SK-N-SH treated with all-trans-retinoic acid at 6 μM for 48 hours (cell line): ENCODE results near the gene C11orf86.

Experiments used
- ARNTL ChIP-seq: fragments of 450-650 bp; formaldehyde crosslinking; IDR thresholded peaks from 2 replicates; pipeline ENCODE4 v1.5.0; 2020; ENCODE audit warnings: low read depth, mild to moderate bottlenecking, moderate library complexity, borderline replicate concordance
- ESRRG ChIP-seq: fragments of 250-450 bp; sonication (Bioruptor Pico); IDR thresholded peaks from 2 replicates; pipeline ENCODE4 v1.6.1; 2021; ENCODE audit warnings: mild to moderate bottlenecking
- GLIS3 ChIP-seq: fragments of 250-450 bp; sonication (Bioruptor Pico); IDR thresholded peaks from 2 replicates; pipeline ENCODE4 v1.5.0; 2020; ENCODE audit warnings: mild to moderate bottlenecking, moderate library complexity
- ISL1 ChIP-seq: fragments of 250-450 bp; sonication (Bioruptor Pico); IDR thresholded peaks from 2 replicates; pipeline ENCODE4 v2.1.2; 2022; ENCODE audit warnings: mild to moderate bottlenecking, moderate library complexity
- OSR1 ChIP-seq: fragments of 250-450 bp; sonication (Bioruptor Pico); IDR thresholded peaks from 2 replicates; pipeline ENCODE4 v1.8.0; 2022; ENCODE audit warnings: moderate library complexity, mild to moderate bottlenecking, inconsistent platforms
- TOX ChIP-seq: fragments of 250-450 bp; sonication (Bioruptor Pico); IDR thresholded peaks from 2 replicates; pipeline ENCODE4 v1.8.0; 2021; ENCODE audit warnings: mild to moderate bottlenecking, moderate library complexity, borderline replicate concordance
- ZFP3 ChIP-seq: fragments of 250-450 bp; sonication (Bioruptor Pico); IDR thresholded peaks from 2 replicates; pipeline ENCODE4 v1.5.0; 2020; ENCODE audit warnings: mild to moderate bottlenecking, moderate library complexity
- ZFP30 ChIP-seq: fragments of 450-650 bp; formaldehyde crosslinking; IDR thresholded peaks from 2 replicates; pipeline ENCODE4 v1.5.0; 2022; ENCODE audit warnings: mild to moderate bottlenecking, moderate library complexity
- ZNF565 ChIP-seq: fragments of 450-650 bp; formaldehyde crosslinking; conservative IDR thresholded peaks from 2 replicates; pipeline ENCODE4 v1.5.0; 2020; ENCODE audit warnings: low read depth, mild to moderate bottlenecking, moderate library complexity
- TF ChIP-seq, protein P1 (sequence below): fragments of 250-450 bp; sonication (Bioruptor Pico); IDR thresholded peaks from 2 replicates; pipeline ENCODE4 v1.5.1; 2021; ENCODE audit warnings: mild to moderate bottlenecking, moderate library complexity
- TF ChIP-seq, protein P2 (sequence below): fragments of 250-450 bp; sonication (Bioruptor Pico); IDR thresholded peaks from 2 replicates; pipeline ENCODE4 v1.8.0; 2020; ENCODE audit warnings: mild to moderate bottlenecking, moderate library complexity, borderline replicate concordance
- TF ChIP-seq, protein P3 (sequence below): fragments of 250-450 bp; sonication (Bioruptor Pico); IDR thresholded peaks from 2 replicates; pipeline ENCODE4 v1.5.1; 2020; ENCODE audit warnings: low read depth, mild to moderate bottlenecking, moderate library complexity
- TF ChIP-seq, protein P4 (sequence below): fragments of 250-450 bp; sonication (Bioruptor Pico); IDR thresholded peaks from 2 replicates; pipeline ENCODE4 v1.8.0; 2021; ENCODE audit warnings: low read depth, mild to moderate bottlenecking, moderate library complexity, borderline replicate concordance

DNA sequence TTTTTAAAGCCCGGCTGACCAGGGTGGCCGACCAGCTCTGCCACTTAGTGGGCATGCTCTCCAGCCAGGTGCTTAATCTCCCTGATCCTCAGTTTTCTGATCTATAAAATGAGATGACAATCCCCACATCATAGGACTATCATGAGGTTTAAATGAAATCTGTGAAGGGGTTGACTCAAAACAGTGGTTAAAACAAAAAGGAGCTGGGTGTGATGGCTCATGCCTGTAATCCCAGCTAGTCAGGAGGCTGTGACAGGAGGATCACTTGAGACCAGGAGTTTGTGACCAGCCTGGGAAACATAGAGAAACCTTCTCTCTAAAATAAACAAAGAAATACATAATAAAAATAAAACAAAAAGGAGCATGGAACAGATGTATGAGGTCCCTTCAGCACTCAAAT, 3.6 kb upstream of the C11orf86 start:
- TF ChIP-seq, protein P1, sequence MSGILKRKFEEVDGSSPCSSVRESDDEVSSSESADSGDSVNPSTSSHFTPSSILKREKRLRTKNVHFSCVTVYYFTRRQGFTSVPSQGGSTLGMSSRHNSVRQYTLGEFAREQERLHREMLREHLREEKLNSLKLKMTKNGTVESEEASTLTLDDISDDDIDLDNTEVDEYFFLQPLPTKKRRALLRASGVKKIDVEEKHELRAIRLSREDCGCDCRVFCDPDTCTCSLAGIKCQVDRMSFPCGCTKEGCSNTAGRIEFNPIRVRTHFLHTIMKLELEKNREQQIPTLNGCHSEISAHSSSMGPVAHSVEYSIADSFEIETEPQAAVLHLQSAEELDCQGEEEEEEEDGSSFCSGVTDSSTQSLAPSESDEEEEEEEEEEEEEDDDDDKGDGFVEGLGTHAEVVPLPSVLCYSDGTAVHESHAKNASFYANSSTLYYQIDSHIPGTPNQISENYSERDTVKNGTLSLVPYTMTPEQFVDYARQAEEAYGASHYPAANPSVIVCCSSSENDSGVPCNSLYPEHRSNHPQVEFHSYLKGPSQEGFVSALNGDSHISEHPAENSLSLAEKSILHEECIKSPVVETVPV (CRISPR knock-in tag) = no peak
- no peak for TF ChIP-seq ESRRG (CRISPR knock-in tag)
- no peak for TF ChIP-seq ZNF565
- TF ChIP-seq GLIS3 (CRISPR knock-in tag) = no peak
- no peak for TF ChIP-seq ARNTL
- TF ChIP-seq, protein P2, sequence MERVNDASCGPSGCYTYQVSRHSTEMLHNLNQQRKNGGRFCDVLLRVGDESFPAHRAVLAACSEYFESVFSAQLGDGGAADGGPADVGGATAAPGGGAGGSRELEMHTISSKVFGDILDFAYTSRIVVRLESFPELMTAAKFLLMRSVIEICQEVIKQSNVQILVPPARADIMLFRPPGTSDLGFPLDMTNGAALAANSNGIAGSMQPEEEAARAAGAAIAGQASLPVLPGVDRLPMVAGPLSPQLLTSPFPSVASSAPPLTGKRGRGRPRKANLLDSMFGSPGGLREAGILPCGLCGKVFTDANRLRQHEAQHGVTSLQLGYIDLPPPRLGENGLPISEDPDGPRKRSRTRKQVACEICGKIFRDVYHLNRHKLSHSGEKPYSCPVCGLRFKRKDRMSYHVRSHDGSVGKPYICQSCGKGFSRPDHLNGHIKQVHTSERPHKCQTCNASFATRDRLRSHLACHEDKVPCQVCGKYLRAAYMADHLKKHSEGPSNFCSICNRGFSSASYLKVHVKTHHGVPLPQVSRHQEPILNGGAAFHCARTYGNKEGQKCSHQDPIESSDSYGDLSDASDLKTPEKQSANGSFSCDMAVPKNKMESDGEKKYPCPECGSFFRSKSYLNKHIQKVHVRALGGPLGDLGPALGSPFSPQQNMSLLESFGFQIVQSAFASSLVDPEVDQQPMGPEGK (CRISPR knock-in tag) = no peak
- TF ChIP-seq ZFP3 (CRISPR knock-in tag) = no peak
- no peak for TF ChIP-seq TOX
- TF ChIP-seq ZFP30 (CRISPR knock-in tag) = no peak
- TF ChIP-seq OSR1 (CRISPR knock-in tag) = no peak
- TF ChIP-seq, protein P3, sequence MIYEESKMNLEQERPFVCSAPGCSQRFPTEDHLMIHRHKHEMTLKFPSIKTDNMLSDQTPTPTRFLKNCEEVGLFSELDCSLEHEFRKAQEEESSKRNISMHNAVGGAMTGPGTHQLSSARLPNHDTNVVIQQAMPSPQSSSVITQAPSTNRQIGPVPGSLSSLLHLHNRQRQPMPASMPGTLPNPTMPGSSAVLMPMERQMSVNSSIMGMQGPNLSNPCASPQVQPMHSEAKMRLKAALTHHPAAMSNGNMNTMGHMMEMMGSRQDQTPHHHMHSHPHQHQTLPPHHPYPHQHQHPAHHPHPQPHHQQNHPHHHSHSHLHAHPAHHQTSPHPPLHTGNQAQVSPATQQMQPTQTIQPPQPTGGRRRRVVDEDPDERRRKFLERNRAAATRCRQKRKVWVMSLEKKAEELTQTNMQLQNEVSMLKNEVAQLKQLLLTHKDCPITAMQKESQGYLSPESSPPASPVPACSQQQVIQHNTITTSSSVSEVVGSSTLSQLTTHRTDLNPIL (CRISPR knock-in tag) = no peak
- TF ChIP-seq, protein P4, sequence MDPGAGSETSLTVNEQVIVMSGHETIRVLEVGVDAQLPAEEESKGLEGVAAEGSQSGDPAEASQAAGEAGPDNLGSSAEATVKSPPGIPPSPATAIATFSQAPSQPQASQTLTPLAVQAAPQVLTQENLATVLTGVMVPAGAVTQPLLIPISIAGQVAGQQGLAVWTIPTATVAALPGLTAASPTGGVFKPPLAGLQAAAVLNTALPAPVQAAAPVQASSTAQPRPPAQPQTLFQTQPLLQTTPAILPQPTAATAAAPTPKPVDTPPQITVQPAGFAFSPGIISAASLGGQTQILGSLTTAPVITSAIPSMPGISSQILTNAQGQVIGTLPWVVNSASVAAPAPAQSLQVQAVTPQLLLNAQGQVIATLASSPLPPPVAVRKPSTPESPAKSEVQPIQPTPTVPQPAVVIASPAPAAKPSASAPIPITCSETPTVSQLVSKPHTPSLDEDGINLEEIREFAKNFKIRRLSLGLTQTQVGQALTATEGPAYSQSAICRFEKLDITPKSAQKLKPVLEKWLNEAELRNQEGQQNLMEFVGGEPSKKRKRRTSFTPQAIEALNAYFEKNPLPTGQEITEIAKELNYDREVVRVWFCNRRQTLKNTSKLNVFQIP (CRISPR knock-in tag) = no peak
- TF ChIP-seq ISL1 (CRISPR knock-in tag) = no peak
